ENCODE measurements around the gene RPL10A. TPM values are rescaled to one million over a fixed set of nuclear protein-coding genes. Genes with fewer than 3 reads are reported as not detected.
"Not testable (repeated sequence)": the region's sequence is repeated elsewhere in the genome, so short reads cannot be mapped to it uniquely, and the experiment has no call there.

RPL10A gene
- total and polyA plus RNA-seq, 11 donors, result 356 to 1,412 (median 532) TPM

GRCh38 chr6:35428421-35429149 is 39.6 kb upstream of the RPL10A start:
- 90 to 93% (median 90%) methylated on average over 10 of the region's 10 CpGs for WGBS, 4 donors
- ATAC-seq, result no peak
- no peak overlapping the region for H3K27ac ChIP-seq
- peaks cover 0 to 35% (median 33%) of the 10 kb centered on the region in 9 donors for H3K36me3 ChIP-seq
- no peak for TF ChIP-seq POLR2A (IDR thresholded peaks at IDR 0.05)
- TF ChIP-seq, protein P1, sequence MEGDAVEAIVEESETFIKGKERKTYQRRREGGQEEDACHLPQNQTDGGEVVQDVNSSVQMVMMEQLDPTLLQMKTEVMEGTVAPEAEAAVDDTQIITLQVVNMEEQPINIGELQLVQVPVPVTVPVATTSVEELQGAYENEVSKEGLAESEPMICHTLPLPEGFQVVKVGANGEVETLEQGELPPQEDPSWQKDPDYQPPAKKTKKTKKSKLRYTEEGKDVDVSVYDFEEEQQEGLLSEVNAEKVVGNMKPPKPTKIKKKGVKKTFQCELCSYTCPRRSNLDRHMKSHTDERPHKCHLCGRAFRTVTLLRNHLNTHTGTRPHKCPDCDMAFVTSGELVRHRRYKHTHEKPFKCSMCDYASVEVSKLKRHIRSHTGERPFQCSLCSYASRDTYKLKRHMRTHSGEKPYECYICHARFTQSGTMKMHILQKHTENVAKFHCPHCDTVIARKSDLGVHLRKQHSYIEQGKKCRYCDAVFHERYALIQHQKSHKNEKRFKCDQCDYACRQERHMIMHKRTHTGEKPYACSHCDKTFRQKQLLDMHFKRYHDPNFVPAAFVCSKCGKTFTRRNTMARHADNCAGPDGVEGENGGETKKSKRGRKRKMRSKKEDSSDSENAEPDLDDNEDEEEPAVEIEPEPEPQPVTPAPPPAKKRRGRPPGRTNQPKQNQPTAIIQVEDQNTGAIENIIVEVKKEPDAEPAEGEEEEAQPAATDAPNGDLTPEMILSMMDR (IDR thresholded peaks at IDR 0.05), result no peak
- peaks cover 0 to 24% (median 12%) of the 10 kb centered on the region in 12 donors for H3K9me3 ChIP-seq
- H3K4me3 ChIP-seq, result no peak overlapping the region
- peaks cover 0 to 17% (median 0%) of the 10 kb centered on the region in 12 donors for H3K4me1 ChIP-seq
- intact Hi-C loops (cut with DNase I), result no loop called here
- no peak for DNase-seq
- H3K27me3 ChIP-seq, result no peaks in the 10 kb centered on the region

DNA sequence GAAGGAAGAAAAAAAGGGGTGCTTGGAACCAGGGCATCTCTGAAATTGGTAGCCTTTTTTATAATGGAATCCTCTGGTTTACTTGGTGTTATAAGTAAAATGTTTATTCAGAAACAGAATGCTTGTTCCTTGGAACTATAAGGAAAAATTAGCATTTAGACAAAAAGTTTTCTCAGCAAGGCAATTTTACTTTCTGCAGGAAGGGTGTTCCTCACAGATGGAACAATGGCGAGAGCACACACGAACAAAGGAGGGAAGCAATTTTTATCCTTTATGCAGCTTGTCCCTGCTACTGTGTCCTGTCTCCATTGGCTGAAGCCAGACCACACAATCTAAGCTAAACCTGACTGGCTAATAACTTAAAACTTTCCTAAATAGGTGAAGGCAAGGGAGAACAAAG is 38.7 kb upstream of the RPL10A start:
- intact Hi-C loops (cut with DNase I), result no loop called here
- peaks cover 0 to 28% (median 26%) of the 10 kb centered on the region in 9 donors for H3K36me3 ChIP-seq
- DNase-seq, result no peak
- H3K9me3 ChIP-seq, result peaks cover 0 to 24% (median 12%) of the 10 kb centered on the region in 12 donors
- TF ChIP-seq, protein P1 (IDR thresholded peaks at IDR 0.05), result no peak
- no peak for TF ChIP-seq POLR2A (IDR thresholded peaks at IDR 0.05)
- ATAC-seq, result no peak
- no peak overlapping the region for H3K4me3 ChIP-seq
- WGBS, 4 donors, result 82 to 93% (median 89%) methylated on average over 2 of the region's 2 CpGs
- H3K4me1 ChIP-seq, result peaks cover 0 to 17% (median 0%) of the 10 kb centered on the region in 12 donors
- no peak overlapping the region for H3K27ac ChIP-seq
- no peaks in the 10 kb centered on the region for H3K27me3 ChIP-seq

- no peak for DNase-seq
- no peak overlapping the region for H3K27ac ChIP-seq
- no peak for TF ChIP-seq POLR2A (IDR thresholded peaks at IDR 0.05)
- TF ChIP-seq, protein P1 (IDR thresholded peaks at IDR 0.05), result no peak
- intact Hi-C loops (cut with DNase I), result no loop called here
- H3K4me3 ChIP-seq, result no peak overlapping the region
- ATAC-seq, result no peak
- H3K27me3 ChIP-seq, result no peaks in the 10 kb centered on the region
- H3K36me3 ChIP-seq, result peaks cover 0 to under 1% (median 0%) of the 10 kb centered on the region in 9 donors
- H3K4me1 ChIP-seq, result peaks cover 0 to 9% (median 0%) of the 10 kb centered on the region in 12 donors
- H3K9me3 ChIP-seq, result peaks cover 0 to 24% (median 12%) of the 10 kb centered on the region in 12 donors
- 56 to 73% (median 61%) methylated on average over 4 of the region's 4 CpGs for WGBS, 4 donors
Observed at GRCh38 chr6:35432291-35432690, 35.9 kb upstream of the RPL10A start.

DNA sequence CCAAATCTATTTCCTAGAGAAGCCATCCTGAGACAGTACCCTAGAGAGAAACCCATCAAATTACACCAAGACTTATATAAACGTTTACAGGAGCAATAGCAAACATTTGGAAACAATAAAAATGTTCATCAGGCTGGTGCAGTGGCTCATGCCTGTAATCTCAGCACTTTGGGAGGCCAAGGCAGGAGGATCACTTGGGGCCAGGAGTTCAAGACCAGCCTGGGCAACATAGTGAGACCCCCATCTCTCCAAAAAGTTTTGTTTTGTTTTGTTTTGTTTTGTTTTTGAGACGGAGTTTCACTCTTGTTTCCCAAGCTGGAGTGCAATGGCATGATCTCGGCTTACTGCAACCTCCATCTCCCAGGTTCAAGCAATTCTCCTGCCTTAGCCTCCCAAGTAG is 35.5 kb upstream of the RPL10A start:
- intact Hi-C loops (cut with DNase I); DNase-seq; ATAC-seq; H3K36me3 ChIP-seq; H3K4me3 ChIP-seq; H3K4me1 ChIP-seq; H3K27me3 ChIP-seq; H3K27ac ChIP-seq: not testable (repeated sequence)
- WGBS, 4 donors, result 76 to 80% (median 78%) methylated on average over 3 of the region's 3 CpGs
- H3K9me3 ChIP-seq, result peaks cover 0 to 24% (median 12%) of the 10 kb centered on the region in 12 donors
